ENCODE data around the gene DRC1. TPM values are rescaled to one million over a fixed set of nuclear protein-coding genes. Genes with fewer than 3 reads are reported as not detected.

Gene DRC1
- total and polyA plus RNA-seq, 2 of the 13 experiments (the other 11 are each of a cell fraction or from before 2014, with no cell fraction given): 0.07 TPM; not detected in 1

DNA sequence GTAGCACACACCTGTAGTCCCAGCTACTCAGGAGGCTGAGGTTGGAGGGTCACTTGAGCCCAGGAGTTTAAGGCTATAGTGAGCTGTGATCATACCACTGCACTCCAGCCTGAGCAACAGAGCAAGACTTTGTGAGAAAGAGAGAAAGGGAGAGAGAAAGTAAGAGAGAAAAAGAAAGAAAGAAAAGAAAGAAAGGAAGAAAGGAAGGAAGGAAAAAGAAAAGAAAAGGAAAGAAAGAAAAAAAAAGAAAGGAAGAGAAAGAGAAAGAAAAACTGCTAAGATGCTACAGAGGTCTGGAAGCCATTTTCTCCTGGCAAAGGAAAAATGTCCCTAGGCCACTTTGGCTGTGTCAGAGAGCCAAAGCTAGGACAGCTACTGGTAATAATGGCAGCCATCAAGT lies 30.6 kb downstream of the DRC1 start (continued):
- TF ChIP-seq, protein P1, sequence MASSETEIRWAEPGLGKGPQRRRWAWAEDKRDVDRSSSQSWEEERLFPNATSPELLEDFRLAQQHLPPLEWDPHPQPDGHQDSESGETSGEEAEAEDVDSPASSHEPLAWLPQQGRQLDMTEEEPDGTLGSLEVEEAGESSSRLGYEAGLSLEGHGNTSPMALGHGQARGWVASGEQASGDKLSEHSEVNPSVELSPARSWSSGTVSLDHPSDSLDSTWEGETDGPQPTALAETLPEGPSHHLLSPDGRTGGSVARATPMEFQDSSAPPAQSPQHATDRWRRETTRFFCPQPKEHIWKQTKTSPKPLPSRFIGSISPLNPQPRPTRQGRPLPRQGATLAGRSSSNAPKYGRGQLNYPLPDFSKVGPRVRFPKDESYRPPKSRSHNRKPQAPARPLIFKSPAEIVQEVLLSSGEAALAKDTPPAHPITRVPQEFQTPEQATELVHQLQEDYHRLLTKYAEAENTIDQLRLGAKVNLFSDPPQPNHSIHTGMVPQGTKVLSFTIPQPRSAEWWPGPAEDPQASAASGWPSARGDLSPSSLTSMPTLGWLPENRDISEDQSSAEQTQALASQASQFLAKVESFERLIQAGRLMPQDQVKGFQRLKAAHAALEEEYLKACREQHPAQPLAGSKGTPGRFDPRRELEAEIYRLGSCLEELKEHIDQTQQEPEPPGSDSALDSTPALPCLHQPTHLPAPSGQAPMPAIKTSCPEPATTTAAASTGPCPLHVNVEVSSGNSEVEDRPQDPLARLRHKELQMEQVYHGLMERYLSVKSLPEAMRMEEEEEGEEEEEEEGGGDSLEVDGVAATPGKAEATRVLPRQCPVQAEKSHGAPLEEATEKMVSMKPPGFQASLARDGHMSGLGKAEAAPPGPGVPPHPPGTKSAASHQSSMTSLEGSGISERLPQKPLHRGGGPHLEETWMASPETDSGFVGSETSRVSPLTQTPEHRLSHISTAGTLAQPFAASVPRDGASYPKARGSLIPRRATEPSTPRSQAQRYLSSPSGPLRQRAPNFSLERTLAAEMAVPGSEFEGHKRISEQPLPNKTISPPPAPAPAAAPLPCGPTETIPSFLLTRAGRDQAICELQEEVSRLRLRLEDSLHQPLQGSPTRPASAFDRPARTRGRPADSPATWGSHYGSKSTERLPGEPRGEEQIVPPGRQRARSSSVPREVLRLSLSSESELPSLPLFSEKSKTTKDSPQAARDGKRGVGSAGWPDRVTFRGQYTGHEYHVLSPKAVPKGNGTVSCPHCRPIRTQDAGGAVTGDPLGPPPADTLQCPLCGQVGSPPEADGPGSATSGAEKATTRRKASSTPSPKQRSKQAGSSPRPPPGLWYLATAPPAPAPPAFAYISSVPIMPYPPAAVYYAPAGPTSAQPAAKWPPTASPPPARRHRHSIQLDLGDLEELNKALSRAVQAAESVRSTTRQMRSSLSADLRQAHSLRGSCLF (CRISPR knock-in tag; IDR thresholded peaks at IDR 0.05; ENCODE audit: borderline replicate concordance): no peak
- TF ChIP-seq, protein P2, sequence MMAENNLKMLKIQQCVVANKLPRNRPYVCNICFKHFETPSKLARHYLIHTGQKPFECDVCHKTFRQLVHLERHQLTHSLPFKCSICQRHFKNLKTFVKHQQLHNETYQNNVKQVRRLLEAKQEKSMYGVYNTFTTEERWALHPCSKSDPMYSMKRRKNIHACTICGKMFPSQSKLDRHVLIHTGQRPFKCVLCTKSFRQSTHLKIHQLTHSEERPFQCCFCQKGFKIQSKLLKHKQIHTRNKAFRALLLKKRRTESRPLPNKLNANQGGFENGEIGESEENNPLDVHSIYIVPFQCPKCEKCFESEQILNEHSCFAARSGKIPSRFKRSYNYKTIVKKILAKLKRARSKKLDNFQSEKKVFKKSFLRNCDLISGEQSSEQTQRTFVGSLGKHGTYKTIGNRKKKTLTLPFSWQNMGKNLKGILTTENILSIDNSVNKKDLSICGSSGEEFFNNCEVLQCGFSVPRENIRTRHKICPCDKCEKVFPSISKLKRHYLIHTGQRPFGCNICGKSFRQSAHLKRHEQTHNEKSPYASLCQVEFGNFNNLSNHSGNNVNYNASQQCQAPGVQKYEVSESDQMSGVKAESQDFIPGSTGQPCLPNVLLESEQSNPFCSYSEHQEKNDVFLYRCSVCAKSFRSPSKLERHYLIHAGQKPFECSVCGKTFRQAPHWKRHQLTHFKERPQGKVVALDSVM (CRISPR knock-in tag; IDR thresholded peaks at IDR 0.05): no peak
- TF ChIP-seq WIZ (CRISPR knock-in tag; IDR thresholded peaks at IDR 0.05): no peak
- TF ChIP-seq RBFOX2 (IDR thresholded peaks at IDR 0.05; ENCODE audit: low read depth, low read length): no peak
- TF ChIP-seq, protein P3, sequence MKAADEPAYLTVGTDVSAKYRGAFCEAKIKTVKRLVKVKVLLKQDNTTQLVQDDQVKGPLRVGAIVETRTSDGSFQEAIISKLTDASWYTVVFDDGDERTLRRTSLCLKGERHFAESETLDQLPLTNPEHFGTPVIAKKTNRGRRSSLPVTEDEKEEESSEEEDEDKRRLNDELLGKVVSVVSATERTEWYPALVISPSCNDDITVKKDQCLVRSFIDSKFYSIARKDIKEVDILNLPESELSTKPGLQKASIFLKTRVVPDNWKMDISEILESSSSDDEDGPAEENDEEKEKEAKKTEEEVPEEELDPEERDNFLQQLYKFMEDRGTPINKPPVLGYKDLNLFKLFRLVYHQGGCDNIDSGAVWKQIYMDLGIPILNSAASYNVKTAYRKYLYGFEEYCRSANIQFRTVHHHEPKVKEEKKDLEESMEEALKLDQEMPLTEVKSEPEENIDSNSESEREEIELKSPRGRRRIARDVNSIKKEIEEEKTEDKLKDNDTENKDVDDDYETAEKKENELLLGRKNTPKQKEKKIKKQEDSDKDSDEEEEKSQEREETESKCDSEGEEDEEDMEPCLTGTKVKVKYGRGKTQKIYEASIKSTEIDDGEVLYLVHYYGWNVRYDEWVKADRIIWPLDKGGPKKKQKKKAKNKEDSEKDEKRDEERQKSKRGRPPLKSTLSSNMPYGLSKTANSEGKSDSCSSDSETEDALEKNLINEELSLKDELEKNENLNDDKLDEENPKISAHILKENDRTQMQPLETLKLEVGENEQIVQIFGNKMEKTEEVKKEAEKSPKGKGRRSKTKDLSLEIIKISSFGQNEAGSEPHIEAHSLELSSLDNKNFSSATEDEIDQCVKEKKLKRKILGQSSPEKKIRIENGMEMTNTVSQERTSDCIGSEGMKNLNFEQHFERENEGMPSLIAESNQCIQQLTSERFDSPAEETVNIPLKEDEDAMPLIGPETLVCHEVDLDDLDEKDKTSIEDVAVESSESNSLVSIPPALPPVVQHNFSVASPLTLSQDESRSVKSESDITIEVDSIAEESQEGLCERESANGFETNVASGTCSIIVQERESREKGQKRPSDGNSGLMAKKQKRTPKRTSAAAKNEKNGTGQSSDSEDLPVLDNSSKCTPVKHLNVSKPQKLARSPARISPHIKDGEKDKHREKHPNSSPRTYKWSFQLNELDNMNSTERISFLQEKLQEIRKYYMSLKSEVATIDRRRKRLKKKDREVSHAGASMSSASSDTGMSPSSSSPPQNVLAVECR (CRISPR knock-in tag; IDR thresholded peaks at IDR 0.05; ENCODE audit: borderline replicate concordance): no peak
- no peak for TF ChIP-seq PCBP2 (optimal IDR thresholded peaks at IDR 0.05; ENCODE audit: low read depth, low read length, poor library complexity, severe bottlenecking)
- no peak for TF ChIP-seq PITX1 (CRISPR knock-in tag; IDR thresholded peaks at IDR 0.05)
- TF ChIP-seq ZNF143 (CRISPR knock-in tag; IDR thresholded peaks at IDR 0.05): no peak
- no peak for TF ChIP-seq NFYB (CRISPR knock-in tag; IDR thresholded peaks at IDR 0.05)
- no peak for TF ChIP-seq ZNF382 (CRISPR knock-in tag; IDR thresholded peaks at IDR 0.05; ENCODE audit: borderline replicate concordance)
- TF ChIP-seq, protein P4, sequence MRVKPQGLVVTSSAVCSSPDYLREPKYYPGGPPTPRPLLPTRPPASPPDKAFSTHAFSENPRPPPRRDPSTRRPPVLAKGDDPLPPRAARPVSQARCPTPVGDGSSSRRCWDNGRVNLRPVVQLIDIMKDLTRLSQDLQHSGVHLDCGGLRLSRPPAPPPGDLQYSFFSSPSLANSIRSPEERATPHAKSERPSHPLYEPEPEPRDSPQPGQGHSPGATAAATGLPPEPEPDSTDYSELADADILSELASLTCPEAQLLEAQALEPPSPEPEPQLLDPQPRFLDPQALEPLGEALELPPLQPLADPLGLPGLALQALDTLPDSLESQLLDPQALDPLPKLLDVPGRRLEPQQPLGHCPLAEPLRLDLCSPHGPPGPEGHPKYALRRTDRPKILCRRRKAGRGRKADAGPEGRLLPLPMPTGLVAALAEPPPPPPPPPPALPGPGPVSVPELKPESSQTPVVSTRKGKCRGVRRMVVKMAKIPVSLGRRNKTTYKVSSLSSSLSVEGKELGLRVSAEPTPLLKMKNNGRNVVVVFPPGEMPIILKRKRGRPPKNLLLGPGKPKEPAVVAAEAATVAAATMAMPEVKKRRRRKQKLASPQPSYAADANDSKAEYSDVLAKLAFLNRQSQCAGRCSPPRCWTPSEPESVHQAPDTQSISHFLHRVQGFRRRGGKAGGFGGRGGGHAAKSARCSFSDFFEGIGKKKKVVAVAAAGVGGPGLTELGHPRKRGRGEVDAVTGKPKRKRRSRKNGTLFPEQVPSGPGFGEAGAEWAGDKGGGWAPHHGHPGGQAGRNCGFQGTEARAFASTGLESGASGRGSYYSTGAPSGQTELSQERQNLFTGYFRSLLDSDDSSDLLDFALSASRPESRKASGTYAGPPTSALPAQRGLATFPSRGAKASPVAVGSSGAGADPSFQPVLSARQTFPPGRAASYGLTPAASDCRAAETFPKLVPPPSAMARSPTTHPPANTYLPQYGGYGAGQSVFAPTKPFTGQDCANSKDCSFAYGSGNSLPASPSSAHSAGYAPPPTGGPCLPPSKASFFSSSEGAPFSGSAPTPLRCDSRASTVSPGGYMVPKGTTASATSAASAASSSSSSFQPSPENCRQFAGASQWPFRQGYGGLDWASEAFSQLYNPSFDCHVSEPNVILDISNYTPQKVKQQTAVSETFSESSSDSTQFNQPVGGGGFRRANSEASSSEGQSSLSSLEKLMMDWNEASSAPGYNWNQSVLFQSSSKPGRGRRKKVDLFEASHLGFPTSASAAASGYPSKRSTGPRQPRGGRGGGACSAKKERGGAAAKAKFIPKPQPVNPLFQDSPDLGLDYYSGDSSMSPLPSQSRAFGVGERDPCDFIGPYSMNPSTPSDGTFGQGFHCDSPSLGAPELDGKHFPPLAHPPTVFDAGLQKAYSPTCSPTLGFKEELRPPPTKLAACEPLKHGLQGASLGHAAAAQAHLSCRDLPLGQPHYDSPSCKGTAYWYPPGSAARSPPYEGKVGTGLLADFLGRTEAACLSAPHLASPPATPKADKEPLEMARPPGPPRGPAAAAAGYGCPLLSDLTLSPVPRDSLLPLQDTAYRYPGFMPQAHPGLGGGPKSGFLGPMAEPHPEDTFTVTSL (CRISPR knock-in tag; IDR thresholded peaks at IDR 0.05; ENCODE audit: borderline replicate concordance): no peak
- no peak for TF ChIP-seq SYNCRIP (IDR thresholded peaks at IDR 0.05; ENCODE audit: insufficient read depth, low read depth, low read length)
